SK-N-SH (cell line): ENCODE results near the gene INO80. TPM values are rescaled to one million over a fixed set of nuclear protein-coding genes. Genes with fewer than 3 reads are reported as not detected.
A peak's percentile ranks its signal among the peaks of the same experiment; 100 is the strongest.

Experiments used
- CTCF ChIA-PET: fragments of 300-600, 350-600 bp; formaldehyde crosslinking; extraction: SDS; loops from one replicate; lab custom pipeline; 2021; lab: Yijun Ruan, JAX
- POLR2A ChIA-PET: fragments of 350-600 bp; sonication (Branson Sonifier 250); formaldehyde crosslinking; extraction: SDS; loops from one replicate; lab custom pipeline; 2020; ENCODE audit warnings: antibody characterized with exemption, inconsistent platforms; lab: Yijun Ruan, JAX
- DNase-seq: peaks from one replicate; pipeline ENCODE4 v3.0.0; 2012
- H2AFZ ChIP-seq: fragments of 200-600 bp; sonication (generic); 2 replicates; pipeline ENCODE4 v1.8.1; 2016; ENCODE audit warnings: antibody characterized with exemption, mild to moderate bottlenecking, low read depth
- H3F3A ChIP-seq: fragments of 200-600 bp; sonication (generic); replicated peaks from 2 replicates; pipeline ENCODE3; 2016; ENCODE audit warnings: antibody characterized with exemption, mild to moderate bottlenecking; ENCODE audit not compliant: insufficient read depth
- H3K27ac ChIP-seq, 2 experiments: fragments of 200-500 bp in 1 of 2; fragments of 200-600 bp in 1 of 2; sonication (Bioruptor generic) in 1 of 2; sonication (generic), shearing (Covaris generic) in 1 of 2; 2 replicates each; pipeline versions ENCODE4 v1.5.1 to v1.6.1; 2014 to 2016; ENCODE audit warnings: low read depth in 2 of 2, inconsistent platforms in 1 of 2, low read length in 1 of 2, mild to moderate bottlenecking in 1 of 2, mixed read lengths in 1 of 2
- H3K27me3 ChIP-seq: fragments of 200-600 bp; sonication (generic), shearing (Covaris generic); 2 replicates; pipeline ENCODE4 v1.6.1; 2016; ENCODE audit warnings: mixed run types; ENCODE audit not compliant: insufficient read depth
- H3K36me3 ChIP-seq, 2 experiments: fragments of 200-500 bp in 1 of 2; fragments of 200-600 bp in 1 of 2; sonication (Bioruptor generic) in 1 of 2; sonication (generic) in 1 of 2; replicated peaks in 1 of 2; 2 replicates each; pipeline versions ENCODE3 to v1.5.1; 2014 to 2016; ENCODE audit warnings: low read length in 1 of 2, mild to moderate bottlenecking in 1 of 2; ENCODE audit not compliant: insufficient read depth in 2 of 2, control insufficient read depth in 1 of 2
- H3K4me1 ChIP-seq, 2 experiments: fragments of 200-500 bp in 1 of 2; fragments of 200-600 bp in 1 of 2; sonication (Bioruptor generic) in 1 of 2; sonication (generic), shearing (Covaris generic) in 1 of 2; 2 replicates each; pipeline versions ENCODE4 v1.5.1 to v1.6.1; 2014 to 2016; ENCODE audit warnings: low read depth in 1 of 2, low read length in 1 of 2, mixed run types in 1 of 2; ENCODE audit not compliant: insufficient read depth in 2 of 2, control insufficient read depth in 1 of 2
- H3K4me2 ChIP-seq: fragments of 200-600 bp; sonication (generic), shearing (Covaris generic); 2 replicates; pipeline ENCODE4 v1.6.1; 2017; ENCODE audit warnings: mixed run types
- H3K4me3 ChIP-seq, 2 experiments: fragments of 200-500 bp in 1 of 2; fragments of 200-600 bp in 1 of 2; sonication (Bioruptor generic) in 1 of 2; sonication (generic), shearing (Covaris generic) in 1 of 2; 2 replicates each; pipeline versions ENCODE4 v1.5.1 to v1.8.1; 2014 to 2016; ENCODE audit warnings: low read depth in 2 of 2, inconsistent platforms in 1 of 2, low read length in 1 of 2, mild to moderate bottlenecking in 1 of 2, mixed read lengths in 1 of 2, moderate library complexity in 1 of 2
- H3K79me2 ChIP-seq: fragments of 200-600 bp; sonication (generic); 2 replicates; pipeline ENCODE4 v1.8.1; 2017; ENCODE audit warnings: mild to moderate bottlenecking; ENCODE audit not compliant: insufficient read depth
- H3K9ac ChIP-seq: fragments of 200-600 bp; sonication (generic); 2 replicates; pipeline ENCODE4 v1.6.1; 2017; ENCODE audit warnings: mixed run types
- H3K9me2 ChIP-seq: fragments of 200-600 bp; sonication (generic); 2 replicates; pipeline ENCODE4 v1.6.1; 2017; ENCODE audit warnings: mixed run types
- H3K9me3 ChIP-seq: fragments of 200-600 bp; sonication (generic); 2 replicates; pipeline ENCODE4 v1.6.1; 2017; ENCODE audit warnings: mixed run types, mild to moderate bottlenecking, moderate library complexity
- H4K20me1 ChIP-seq: fragments of 200-600 bp; sonication (generic); 2 replicates; pipeline ENCODE4 v1.6.1; 2017; ENCODE audit warnings: mild to moderate bottlenecking, mixed run types; ENCODE audit not compliant: insufficient read depth
- FOXM1 ChIP-seq: IDR thresholded peaks from 2 replicates; pipeline ENCODE4 v1.4.0; 2012; ENCODE audit warnings: low read depth, mild to moderate bottlenecking
- GABPA ChIP-seq: IDR thresholded peaks from 2 replicates; pipeline ENCODE4 v1.4.0; 2012; ENCODE audit warnings: low read depth, mild to moderate bottlenecking
- MXI1 ChIP-seq: IDR thresholded peaks from 2 replicates; pipeline ENCODE4 v1.6.1; 2012; ENCODE audit warnings: mild to moderate bottlenecking, low read depth, low read length, improper control_type of control experiment
- NRF1 ChIP-seq: IDR thresholded peaks from 2 replicates; pipeline ENCODE4 v1.6.1; 2012; ENCODE audit warnings: low read depth, mild to moderate bottlenecking, low read length
- POLR2AphosphoS5 ChIP-seq: IDR thresholded peaks from 2 replicates; pipeline ENCODE4 v1.6.1; 2012; ENCODE audit warnings: low read depth, low read length
- SMC3 ChIP-seq: IDR thresholded peaks from 2 replicates; pipeline ENCODE4 v1.6.1; 2012; ENCODE audit warnings: low read depth, low read length, improper control_type of control experiment
- TAF1 ChIP-seq: IDR thresholded peaks from 2 replicates; pipeline ENCODE4 v1.6.1; 2012; ENCODE audit warnings: low read depth, mild to moderate bottlenecking, low read length, moderate library complexity, borderline replicate concordance
- TCF12 ChIP-seq: IDR thresholded peaks from 2 replicates; pipeline ENCODE4 v1.4.0; 2012
- YY1 ChIP-seq: IDR thresholded peaks from 2 replicates; pipeline ENCODE4 v1.4.0; 2012; ENCODE audit warnings: low read depth, mild to moderate bottlenecking
- WGBS: methylation state at CpG from one replicate; pipeline ENCODE4 v1.1.6; 2017; ENCODE audit warnings: low lambda C conversion rate; 5-methylcytosine and 5-hydroxymethylcytosine counted together
- polyA plus RNA-seq, 3 experiments: library from polyadenylated mRNA; depleted of rRNA; stranded (reverse); fragments of >200 nt; gene quantifications; 2 replicates each; pipeline ENCODE4 v1.2.3, GENCODE V29; 2012
- TF ChIP-seq, protein P1 (sequence below): fragments of 150-350 bp; IDR thresholded peaks from 2 replicates; pipeline ENCODE4 v1.6.1; 2016; ENCODE audit warnings: mild to moderate bottlenecking, low read depth, low read length
- TF ChIP-seq, protein P2 (sequence below): IDR thresholded peaks from 2 replicates; pipeline ENCODE4 v1.4.0; 2012; ENCODE audit warnings: low read depth
- TF ChIP-seq, protein P3 (sequence below): IDR thresholded peaks from 2 replicates; pipeline ENCODE4 v1.4.0; 2012; ENCODE audit warnings: low read depth, borderline replicate concordance

Gene INO80
- polyA plus RNA-seq, 1 of the 3 experiments (the other 2 are of a cell fraction): 4.6 TPM

DNA sequence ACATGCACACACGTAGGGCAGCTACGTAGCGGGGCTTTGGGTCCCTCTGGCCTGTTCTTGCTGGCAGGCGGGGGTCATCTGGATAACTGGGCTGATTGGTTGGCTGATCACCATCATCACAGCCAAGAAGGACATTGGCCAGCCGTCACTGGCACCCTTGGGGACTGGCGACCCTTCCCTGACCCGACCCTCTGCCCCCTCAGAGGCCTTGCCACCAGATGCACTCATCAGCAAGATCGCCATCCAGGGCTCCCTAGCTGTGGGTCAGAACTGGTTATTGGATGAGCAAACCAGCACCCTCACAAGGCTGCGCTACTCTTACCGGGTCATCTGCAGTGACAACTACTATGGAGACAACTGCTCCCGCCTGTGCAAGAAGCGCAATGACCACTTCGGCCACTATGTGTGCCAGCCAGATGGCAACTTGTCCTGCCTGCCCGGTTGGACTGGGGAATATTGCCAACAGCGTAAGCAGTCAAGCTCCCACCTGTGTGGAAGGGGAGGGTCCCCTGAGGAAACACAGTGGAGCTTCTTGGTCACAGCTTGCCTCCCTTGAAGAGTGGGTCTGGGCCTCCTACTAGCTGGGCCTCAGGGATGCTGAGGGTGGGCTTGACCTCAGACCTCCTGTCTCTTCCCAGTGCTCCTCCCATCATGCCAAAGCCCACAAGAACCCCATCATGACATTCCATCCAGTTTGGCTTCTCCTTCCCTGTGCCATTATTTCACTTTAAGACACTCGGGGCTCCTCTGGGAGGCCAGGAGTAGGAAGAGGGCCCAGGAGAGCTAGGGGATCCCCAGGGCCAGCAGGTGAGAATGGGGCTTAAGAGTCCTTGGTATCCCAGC is 184.6 kb downstream of the INO80 start:
- H3K79me2 ChIP-seq: no peaks in the 10 kb centered on the region
- no peaks in the 10 kb centered on the region for H3K9me3 ChIP-seq
- H4K20me1 ChIP-seq: no peaks in the 10 kb centered on the region
- ChIA-PET POLR2A (interaction anchor here (0.6 to 1.2 kb wide), 2 partner anchors 11 to 22 kb away, joined by 3 read pairs; partner anchors contain the start of gene CHAC1), CTCF (interaction anchor here (0.6 to 33.6 kb wide), 26 partner anchors 8 to 299 kb away, joined by 3 to 675 read pairs (median 4); partner anchors contain the start of genes CHP1, EXD1 and VPS18)
- no peaks in the 10 kb centered on the region for H3K9me2 ChIP-seq
- H2AFZ ChIP-seq: no peak overlapping the region
- no peak overlapping the region for H3K27ac ChIP-seq
- H3K4me3 ChIP-seq: no peak overlapping the region
- peaks cover 17 to 35% of the 10 kb centered on the region in 2 experiments; a peak in 2 of 4 replicates for H3K4me1 ChIP-seq
- no peak overlapping the region for H3K4me2 ChIP-seq
- DNase-seq: peak; percentile 37
- H3F3A ChIP-seq: no peaks in the 10 kb centered on the region
- no peaks in the 10 kb centered on the region for H3K36me3 ChIP-seq
- no peak overlapping the region for H3K9ac ChIP-seq
- no peak for TF ChIP-seq YY1
- TF ChIP-seq, protein P1, sequence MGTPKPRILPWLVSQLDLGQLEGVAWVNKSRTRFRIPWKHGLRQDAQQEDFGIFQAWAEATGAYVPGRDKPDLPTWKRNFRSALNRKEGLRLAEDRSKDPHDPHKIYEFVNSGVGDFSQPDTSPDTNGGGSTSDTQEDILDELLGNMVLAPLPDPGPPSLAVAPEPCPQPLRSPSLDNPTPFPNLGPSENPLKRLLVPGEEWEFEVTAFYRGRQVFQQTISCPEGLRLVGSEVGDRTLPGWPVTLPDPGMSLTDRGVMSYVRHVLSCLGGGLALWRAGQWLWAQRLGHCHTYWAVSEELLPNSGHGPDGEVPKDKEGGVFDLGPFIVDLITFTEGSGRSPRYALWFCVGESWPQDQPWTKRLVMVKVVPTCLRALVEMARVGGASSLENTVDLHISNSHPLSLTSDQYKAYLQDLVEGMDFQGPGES: no peak
- no peak for TF ChIP-seq SMC3
- no peak for TF ChIP-seq MXI1
- TF ChIP-seq TAF1: no peak
- TF ChIP-seq, protein P2, sequence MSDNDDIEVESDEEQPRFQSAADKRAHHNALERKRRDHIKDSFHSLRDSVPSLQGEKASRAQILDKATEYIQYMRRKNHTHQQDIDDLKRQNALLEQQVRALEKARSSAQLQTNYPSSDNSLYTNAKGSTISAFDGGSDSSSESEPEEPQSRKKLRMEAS: no peak
- TF ChIP-seq NRF1: no peak
- TF ChIP-seq, protein P3, sequence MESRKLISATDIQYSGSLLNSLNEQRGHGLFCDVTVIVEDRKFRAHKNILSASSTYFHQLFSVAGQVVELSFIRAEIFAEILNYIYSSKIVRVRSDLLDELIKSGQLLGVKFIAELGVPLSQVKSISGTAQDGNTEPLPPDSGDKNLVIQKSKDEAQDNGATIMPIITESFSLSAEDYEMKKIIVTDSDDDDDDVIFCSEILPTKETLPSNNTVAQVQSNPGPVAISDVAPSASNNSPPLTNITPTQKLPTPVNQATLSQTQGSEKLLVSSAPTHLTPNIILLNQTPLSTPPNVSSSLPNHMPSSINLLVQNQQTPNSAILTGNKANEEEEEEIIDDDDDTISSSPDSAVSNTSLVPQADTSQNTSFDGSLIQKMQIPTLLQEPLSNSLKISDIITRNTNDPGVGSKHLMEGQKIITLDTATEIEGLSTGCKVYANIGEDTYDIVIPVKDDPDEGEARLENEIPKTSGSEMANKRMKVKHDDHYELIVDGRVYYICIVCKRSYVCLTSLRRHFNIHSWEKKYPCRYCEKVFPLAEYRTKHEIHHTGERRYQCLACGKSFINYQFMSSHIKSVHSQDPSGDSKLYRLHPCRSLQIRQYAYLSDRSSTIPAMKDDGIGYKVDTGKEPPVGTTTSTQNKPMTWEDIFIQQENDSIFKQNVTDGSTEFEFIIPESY: no peak
- TF ChIP-seq FOXM1: no peak
- TF ChIP-seq TCF12: no peak
- no peak for TF ChIP-seq POLR2AphosphoS5
- no peak for TF ChIP-seq GABPA
- WGBS: 93% methylated on average over 9 of the region's 16 CpGs
- H3K27me3 ChIP-seq: peaks cover 48% of the 10 kb centered on the region
